ENCODE data around the gene RGS6.
"Not testable (repeated sequence)": the region's sequence is repeated elsewhere in the genome, so short reads cannot be mapped to it uniquely, and the experiment has no call there.

RGS6 gene

DNA sequence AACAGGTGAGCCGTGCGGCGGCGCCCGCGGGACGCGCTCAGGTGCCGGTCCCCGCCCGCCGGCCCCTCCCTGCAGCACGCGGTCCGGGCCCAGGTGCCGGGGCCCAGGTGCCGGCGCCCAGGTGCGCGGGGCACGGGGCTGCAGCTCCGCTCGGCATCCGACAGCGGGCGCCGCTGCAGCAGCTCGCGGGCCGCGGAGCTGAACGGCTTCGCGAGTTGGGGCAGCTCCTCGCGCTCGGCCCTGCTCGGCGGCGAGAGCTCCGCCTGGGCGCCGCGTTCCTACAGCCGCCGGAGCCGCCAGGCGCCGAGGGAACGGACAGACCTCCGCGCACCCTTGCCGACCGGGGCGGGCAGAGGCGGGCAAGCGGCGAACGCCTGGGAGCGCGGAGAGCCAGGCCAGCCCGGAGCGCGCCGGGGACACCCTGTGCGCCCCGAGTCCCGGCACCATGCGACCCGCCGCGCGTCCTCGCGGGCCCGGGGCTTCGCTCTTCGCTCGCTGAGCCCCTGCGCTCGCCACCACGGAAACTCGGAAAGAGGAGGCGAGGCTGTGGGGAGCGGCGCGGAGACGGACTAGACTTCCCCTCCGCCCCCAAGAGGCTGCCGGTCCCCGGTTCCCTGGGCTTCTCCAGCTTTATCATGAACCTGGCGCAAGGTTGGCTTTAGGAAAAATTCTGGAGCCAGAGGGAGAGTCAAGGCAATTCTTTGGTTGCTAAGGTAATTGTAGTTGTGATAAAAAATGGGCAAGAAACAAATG, at the start of gene RGS6:
RGS6 (plus strand) TSS at position 201 of the 753 bp plus-strand sequence.
- DNase-seq: peak; percentile 47

GRCh38 chr14:71883094-71883493, 49.1 kb upstream of the RGS6 start:
- DNase-seq: no peak

DNA sequence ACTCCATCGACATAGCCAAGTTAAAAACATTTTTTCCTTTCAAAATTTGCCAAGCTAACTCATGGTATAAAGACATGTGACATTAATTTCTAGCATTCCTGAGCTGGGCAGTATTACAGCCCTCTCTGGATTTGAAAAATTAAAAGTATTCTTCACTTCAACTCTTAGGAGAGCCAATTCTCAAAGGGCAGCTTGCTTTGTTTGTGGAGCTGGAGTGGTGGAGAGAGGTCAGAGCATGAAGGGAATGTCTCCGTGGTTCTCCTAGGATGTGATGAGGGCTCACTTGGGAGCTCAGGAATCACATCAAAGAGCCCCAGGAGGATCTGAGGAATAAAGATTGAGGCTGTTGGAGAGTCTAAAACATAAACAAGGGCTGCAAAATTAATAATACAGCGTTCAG, 46.9 kb upstream of the RGS6 start:
- DNase-seq: no peak

GRCh38 chr14:71887802-71888201, 44.4 kb upstream of the RGS6 start:
- not testable (repeated sequence) for DNase-seq

DNA sequence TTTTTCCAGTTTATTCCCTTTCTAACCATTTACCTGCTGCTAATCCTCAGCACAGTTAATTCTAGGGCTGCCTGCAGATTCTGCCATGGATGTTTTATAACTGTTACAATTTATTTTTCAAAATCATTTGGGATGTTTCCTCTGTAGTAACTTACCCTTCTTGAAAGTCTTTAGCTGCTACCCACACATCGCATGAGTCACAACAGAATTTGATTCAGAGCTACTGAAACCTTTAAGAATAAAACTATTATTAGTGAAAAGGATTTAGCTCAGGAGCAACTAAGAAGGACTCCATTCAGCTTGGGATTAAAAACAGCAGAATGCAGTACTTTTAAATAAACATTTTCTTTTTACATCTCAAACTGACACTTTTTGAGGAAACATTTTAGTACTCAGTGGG, 41.7 kb upstream of the RGS6 start:
- no peak for DNase-seq

DNA sequence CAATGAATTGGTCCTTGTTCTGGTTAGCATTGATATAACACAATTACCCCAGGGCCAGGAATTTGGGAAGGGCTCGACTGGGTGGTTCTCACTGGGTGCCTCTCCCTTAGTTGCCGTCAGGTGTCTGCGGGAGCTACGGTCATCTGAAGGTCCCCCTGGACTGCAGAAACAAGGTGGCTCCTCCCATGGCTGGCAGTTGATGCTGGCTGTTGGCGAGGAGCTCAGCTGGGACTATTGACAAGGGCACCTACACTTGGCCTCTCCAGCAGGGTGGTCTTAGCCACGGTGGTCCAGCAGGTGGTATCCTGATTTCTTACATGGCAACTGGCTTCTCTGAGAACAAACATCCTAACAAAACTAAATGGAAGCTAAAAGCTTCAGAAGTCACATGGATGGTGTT, 41.0 kb upstream of the RGS6 start:
- DNase-seq: peak; percentile 21

DNA sequence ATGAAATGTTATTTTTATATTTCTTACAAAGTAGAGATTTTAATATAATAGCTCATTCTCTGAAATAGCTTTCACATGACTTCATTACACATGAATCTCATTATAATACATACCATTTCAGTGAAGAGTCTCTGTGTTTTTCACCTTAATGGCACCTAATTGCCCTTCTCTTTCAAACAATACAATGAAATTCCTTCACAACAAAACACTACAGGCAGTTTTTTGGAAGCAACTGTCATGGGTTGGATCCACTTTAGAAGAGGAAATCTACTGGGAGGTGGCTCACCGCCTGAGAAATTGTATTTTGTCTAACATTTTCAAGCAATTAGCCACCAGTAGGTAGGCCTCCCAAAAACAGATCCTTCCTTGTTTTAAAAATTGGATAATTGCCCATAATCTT, 40.3 kb upstream of the RGS6 start:
- DNase-seq: no peak

DNA sequence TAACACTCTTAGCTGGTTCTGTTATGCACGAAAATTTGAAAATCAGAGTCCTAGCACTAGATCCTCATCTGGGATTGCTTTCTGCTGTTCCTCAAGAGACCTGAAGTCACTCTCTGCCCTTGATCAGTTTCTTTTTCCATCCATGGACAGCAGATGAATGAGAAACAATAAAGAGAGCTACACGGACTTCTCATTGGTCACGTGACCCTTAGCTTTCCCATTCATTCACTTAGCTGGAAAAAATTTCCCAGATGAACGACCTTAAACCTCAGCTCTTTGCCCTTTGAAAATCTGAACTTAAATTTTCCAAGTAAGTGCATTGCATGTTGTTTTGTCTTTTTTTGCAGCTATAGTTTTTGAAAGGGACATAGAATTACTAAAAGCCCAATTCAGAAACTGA, 27.2 kb upstream of the RGS6 start:
- no peak for DNase-seq

GRCh38 chr14:71905860-71906259, 26.4 kb upstream of the RGS6 start:
- no peak for DNase-seq

DNA sequence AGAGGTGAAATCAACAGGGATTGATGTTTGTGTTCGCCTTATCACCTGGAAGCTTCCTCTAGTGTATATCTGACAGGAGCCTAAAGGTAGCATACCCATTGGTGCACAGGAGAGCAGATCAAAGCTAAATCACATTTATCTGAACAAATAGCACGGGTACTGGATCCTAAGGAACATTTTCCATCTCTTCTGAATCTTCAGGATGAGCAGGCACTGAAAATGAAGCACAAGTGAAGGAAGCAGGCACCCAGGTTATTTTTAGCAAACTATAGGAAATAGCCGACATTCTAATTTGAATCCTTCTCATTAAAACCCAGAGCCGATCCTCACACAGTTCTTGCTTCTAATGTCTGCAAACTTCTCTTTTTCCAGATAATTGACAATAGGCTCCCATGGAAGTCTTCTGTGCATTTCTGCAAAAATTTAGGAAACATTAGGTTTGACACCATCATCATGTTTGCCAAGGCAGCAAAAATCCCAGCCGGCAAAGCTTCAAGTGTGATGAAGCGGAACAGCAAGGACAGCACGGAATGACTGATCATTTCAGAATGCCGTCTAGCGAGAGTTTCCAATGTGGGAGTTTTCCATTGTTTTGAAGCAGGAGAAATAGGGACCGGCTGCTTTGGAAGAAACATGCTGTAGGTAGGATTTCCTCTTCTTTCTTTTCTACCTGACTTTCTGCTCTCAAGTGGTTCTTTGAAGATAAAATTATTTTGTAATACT, 24.3 kb upstream of the RGS6 start:
- DNase-seq: no peak

GRCh38 chr14:71911669-71912068, 20.6 kb upstream of the RGS6 start:
- no peak for DNase-seq

DNA sequence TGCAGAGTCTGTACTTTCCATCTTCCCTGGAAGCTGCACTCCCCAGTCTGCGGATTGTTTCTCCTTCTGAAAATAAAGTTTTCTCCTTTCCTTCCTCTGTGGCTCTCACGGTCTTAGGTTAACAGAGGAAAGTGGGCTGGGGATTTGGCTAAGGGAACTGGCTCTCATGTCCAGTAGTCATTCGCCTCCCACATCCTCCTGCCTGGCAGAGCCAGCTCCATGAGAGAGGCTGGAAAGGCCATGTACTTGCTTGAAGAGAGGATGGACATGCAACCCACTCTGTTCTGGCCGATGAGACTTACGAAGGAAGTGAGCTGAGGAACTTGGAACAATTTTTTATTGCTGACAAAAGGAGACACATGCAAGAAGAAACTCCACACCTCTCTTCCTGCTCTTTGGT, 18.9 kb upstream of the RGS6 start:
- peak; percentile 33 for DNase-seq

DNA sequence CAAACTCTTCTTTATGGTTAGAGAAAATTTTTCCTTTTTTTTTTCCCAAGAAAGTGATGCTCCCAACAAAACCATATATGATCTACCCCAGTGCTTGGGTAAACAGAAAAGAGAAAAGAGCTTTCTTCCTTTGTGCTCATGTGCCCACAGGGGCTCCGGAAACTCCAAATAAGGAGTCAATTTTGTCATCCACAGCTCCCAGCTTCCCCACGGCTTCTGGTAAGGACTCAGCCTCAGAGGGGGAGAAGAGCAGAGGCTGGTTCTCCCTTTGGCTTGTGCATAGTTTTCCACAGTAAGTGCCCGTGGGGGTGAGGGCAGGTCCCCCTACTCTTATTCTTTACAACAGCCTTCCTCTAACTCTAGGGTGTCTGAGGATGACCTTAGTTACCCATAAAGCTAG, 13.3 kb upstream of the RGS6 start:
- DNase-seq: no peak

DNA sequence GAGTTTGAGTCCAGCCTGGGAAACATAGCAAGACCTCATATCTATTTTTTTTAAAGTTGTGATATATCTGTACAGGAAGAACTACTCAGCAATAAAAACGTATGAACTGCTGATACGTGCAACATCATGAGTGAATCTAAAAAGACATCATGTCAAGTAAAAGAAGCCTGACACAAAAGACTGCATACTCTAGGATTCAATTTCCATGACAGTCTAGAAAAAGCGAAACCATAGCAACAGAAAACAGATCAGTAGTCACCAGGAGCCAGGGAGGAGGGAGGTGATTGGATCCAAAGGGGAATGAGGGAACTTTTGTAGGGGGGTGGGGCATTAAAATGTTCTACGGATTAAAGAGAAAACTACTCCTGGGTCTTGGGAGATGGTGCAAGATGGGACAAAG, 8.7 kb upstream of the RGS6 start:
- no peak for DNase-seq

GRCh38 chr14:71931492-71932228, 569 bp upstream of the RGS6 start:
- DNase-seq: peak; percentile 35

DNA sequence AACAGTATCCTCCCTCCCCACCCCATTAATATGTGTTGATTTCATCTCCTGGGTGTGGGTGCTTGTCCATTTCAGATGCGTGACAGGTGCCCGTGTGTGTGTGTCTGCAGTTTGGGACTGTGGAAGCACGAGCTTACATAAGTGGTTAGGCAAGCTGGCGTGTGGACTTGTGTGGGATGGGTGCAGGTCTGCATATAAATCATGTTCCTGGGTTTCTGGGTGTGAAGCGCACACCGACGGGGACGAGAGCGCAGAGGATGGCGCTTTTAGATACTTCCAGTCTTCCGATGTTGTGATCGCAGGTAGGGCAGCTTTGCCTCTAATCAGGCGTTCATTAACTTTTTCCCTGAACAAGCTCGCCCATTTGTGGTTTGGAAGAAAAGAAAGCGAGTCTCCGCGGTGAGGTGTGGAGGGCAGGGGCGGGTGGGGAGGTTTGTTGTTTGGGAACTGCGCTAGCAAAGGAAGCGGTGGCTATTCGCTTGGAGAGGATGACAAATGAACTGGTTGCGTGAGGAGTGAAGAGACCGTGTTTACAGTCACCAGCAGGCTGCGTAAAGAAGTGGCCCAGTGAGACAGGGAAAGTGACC, 865 bp downstream of the RGS6 start:
- DNase-seq: peak; percentile 20

GRCh38 chr14:71938273-71938672, 6.0 kb downstream of the RGS6 start:
- DNase-seq: not testable (repeated sequence)

DNA sequence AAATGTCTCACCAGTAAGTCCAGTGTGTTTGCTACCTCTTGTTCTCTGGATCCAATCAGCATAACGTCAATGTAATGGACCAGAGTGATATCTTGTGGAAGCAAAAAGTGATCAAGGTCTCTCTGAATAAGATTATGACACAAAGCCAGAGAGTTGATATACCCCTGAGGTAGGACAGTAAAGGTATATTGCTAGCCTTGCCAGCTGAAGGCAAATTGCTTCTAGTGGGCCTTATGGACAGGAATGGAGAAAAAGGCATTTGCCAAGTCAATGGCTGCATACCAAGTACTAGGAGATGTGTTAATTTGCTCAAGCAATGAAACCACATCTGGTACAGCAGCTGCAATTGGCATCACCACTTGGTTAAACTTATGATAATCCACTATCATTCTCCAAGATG, 7.1 kb downstream of the RGS6 start:
- not testable (repeated sequence) for DNase-seq

- not testable (repeated sequence) for DNase-seq
Measured at GRCh38 chr14:71940500-71940899, 8.3 kb downstream of the RGS6 start.

- DNase-seq: not testable (repeated sequence)
Measured at GRCh38 chr14:71941616-71942015, 9.4 kb downstream of the RGS6 start.

GRCh38 chr14:71942904-71943694, 10.9 kb downstream of the RGS6 start:
- no peak for DNase-seq

GRCh38 chr14:71943695-71944018, 11.4 kb downstream of the RGS6 start:
- no peak for DNase-seq

Data from femur (tissue), 1 donor.